GM23248 (cell line): Measurements from ENCODE around the gene PLXNB3. TPM values are rescaled to one million over a fixed set of nuclear protein-coding genes. Genes with fewer than 3 reads are reported as not detected.

ENCODE experiments used
- DNase-seq: peaks from one replicate; pipeline ENCODE4 v3.0.0-alpha.2; 2015
- H2AFZ ChIP-seq: fragments of 200-600 bp; sonication (generic); 2 replicates; pipeline ENCODE4 v1.6.1; 2016; ENCODE audit warnings: antibody characterized with exemption
- H3F3A ChIP-seq: fragments of 200-600 bp; sonication (generic); 2 replicates; pipeline ENCODE4 v1.6.1; 2016; ENCODE audit warnings: mild to moderate bottlenecking, antibody characterized with exemption, mixed run types; ENCODE audit not compliant: insufficient read depth
- H3K27ac ChIP-seq: fragments of 200-600 bp; sonication (generic); 2 replicates; pipeline ENCODE4 v1.5.1; 2016; ENCODE audit warnings: mild to moderate bottlenecking
- H3K27me3 ChIP-seq: fragments of 200-600 bp; sonication (generic); replicated peaks from 2 replicates; pipeline ENCODE4 v1.6.1; 2016; ENCODE audit warnings: mild to moderate bottlenecking; ENCODE audit not compliant: insufficient read depth
- H3K36me3 ChIP-seq: fragments of 200-600 bp; sonication (generic); 2 replicates; pipeline ENCODE4 v1.6.1; 2016; ENCODE audit warnings: low read depth, mild to moderate bottlenecking
- H3K4me1 ChIP-seq: fragments of 200-600 bp; sonication (generic); 2 replicates; pipeline ENCODE4 v1.6.1; 2016; ENCODE audit warnings: mild to moderate bottlenecking; ENCODE audit not compliant: insufficient read depth
- H3K4me2 ChIP-seq: fragments of 200-600 bp; sonication (generic); one replicate; pipeline ENCODE4 v1.6.1; 2016; ENCODE audit warnings: mild to moderate bottlenecking; ENCODE audit not compliant: unreplicated experiment
- H3K4me3 ChIP-seq: fragments of 200-600 bp; sonication (generic); 2 replicates; pipeline ENCODE4 v1.5.1; 2016; ENCODE audit warnings: mild to moderate bottlenecking
- H3K79me2 ChIP-seq: fragments of 200-600 bp; sonication (generic); 2 replicates; pipeline ENCODE4 v1.6.1; 2016; ENCODE audit warnings: mild to moderate bottlenecking; ENCODE audit not compliant: insufficient read depth
- H3K9ac ChIP-seq: fragments of 200-600 bp; sonication (generic); 2 replicates; pipeline ENCODE4 v1.6.1; 2016; ENCODE audit warnings: mild to moderate bottlenecking
- H3K9me2 ChIP-seq: fragments of 200-600 bp; sonication (generic); 2 replicates; pipeline ENCODE4 v1.6.1; 2016; ENCODE audit warnings: mixed run types, mild to moderate bottlenecking, moderate library complexity; ENCODE audit not compliant: insufficient read depth
- H3K9me3 ChIP-seq: fragments of 200-600 bp; sonication (generic); one replicate; pipeline ENCODE4 v1.6.1; 2017; ENCODE audit warnings: low read depth
- H4K20me1 ChIP-seq: fragments of 200-600 bp; sonication (generic); 2 replicates; pipeline ENCODE4 v1.6.0; 2016; ENCODE audit not compliant: insufficient read depth
- EZH2 ChIP-seq: fragments of 200-600 bp; sonication (generic); IDR thresholded peaks from 2 replicates; pipeline ENCODE4 v1.6.1; 2018; ENCODE audit warnings: antibody characterized with exemption, mild to moderate bottlenecking; ENCODE audit not compliant: insufficient read depth, poor library complexity, severe bottlenecking
- EZH2phosphoT487 ChIP-seq: fragments of 200-600 bp; sonication (generic); IDR thresholded peaks from 2 replicates; pipeline ENCODE4 v1.6.1; 2018; ENCODE audit warnings: antibody characterized with exemption, moderate library complexity, mild to moderate bottlenecking, low read depth; ENCODE audit not compliant: insufficient read depth
- WGBS, 2 experiments: methylation state at CpG; one replicate each; pipeline ENCODE4 v1.1.6; 2015 to 2017; ENCODE audit warnings: low lambda C conversion rate in 2 of 2, low coverage in 1 of 2; ENCODE audit errors: missing lambda C conversion rate in 2 of 2; 5-methylcytosine and 5-hydroxymethylcytosine counted together
- in situ Hi-C: fragments of 300-500 bp; cut with MboI; formaldehyde crosslinking; loops from 2 replicates; pipeline ENCODE4 v1.15.0; 2020
- polyA plus RNA-seq: library from polyadenylated mRNA; unstranded; fragments of >200 nt; fragmentation: Nextera tagmentation; extraction: Ambion mirVana; gene quantifications from 2 replicates; pipeline ENCODE4 v1.2.1, GENCODE V29; 2016
- total RNA-seq: library from RNA; depleted of rRNA; stranded (reverse); fragments of >200 nt; shearing (Covaris generic); gene quantifications from 2 replicates; pipeline ENCODE4 v1.2.3, GENCODE V29; 2014

PLXNB3 gene
- total and polyA plus RNA-seq, 2 experiments from 2014 or later: 8.8 to 12.5 TPM

DNA sequence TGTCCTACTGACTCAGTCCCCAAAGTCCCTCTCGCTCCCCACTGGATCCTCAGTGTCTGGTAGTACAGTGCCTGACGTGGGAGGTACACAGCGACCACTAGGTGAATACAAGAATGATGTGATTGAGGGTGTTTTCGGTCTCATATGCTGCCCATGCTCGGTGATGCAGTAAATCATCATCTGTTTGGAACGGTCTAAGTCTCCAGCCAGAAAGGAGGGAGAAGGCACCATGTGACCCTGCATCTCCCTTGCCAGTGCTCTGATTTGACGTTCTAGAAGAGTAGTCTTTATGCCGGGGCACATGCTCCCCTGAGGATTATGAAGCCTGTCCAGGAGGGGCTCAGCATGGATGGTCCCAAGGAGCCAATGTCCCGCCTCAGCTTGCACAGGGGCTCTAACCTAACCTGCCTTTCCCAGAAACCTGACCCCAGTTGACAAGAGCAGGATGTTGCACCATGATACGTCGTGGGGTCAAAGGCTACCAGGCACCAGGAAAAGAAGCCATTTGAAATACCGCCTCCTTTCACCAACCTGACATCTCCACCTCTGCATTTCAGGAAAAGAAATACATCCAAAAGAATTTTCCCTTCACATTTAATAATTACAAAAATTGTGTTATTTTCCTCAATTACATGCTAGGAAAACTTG lies 13.8 kb upstream of the PLXNB3 start:
- no peaks in the 10 kb centered on the region for H3F3A ChIP-seq
- no peaks in the 10 kb centered on the region for H3K36me3 ChIP-seq
- H4K20me1 ChIP-seq: no peaks in the 10 kb centered on the region
- H3K9me2 ChIP-seq: no peaks in the 10 kb centered on the region
- no peak overlapping the region for H3K4me3 ChIP-seq
- no peak for TF ChIP-seq EZH2phosphoT487
- TF ChIP-seq EZH2: no peak
- WGBS, 2 experiments: 85 to 89% methylated on average over 8 to 12 of the region's 12 CpGs
- no peak overlapping the region for H2AFZ ChIP-seq
- no peak for DNase-seq
- H3K9ac ChIP-seq: no peak overlapping the region
- no peak overlapping the region for H3K4me2 ChIP-seq
- no peaks in the 10 kb centered on the region for H3K27me3 ChIP-seq
- H3K4me1 ChIP-seq: no peaks in the 10 kb centered on the region
- in situ Hi-C loops: loop anchor here (10.0 kb wide), 1 partner anchor 185 kb away; the partner anchor contains the start of gene NAA10
- H3K9me3 ChIP-seq: no peaks in the 10 kb centered on the region
- H3K27ac ChIP-seq: no peak overlapping the region
- H3K79me2 ChIP-seq: no peaks in the 10 kb centered on the region

DNA sequence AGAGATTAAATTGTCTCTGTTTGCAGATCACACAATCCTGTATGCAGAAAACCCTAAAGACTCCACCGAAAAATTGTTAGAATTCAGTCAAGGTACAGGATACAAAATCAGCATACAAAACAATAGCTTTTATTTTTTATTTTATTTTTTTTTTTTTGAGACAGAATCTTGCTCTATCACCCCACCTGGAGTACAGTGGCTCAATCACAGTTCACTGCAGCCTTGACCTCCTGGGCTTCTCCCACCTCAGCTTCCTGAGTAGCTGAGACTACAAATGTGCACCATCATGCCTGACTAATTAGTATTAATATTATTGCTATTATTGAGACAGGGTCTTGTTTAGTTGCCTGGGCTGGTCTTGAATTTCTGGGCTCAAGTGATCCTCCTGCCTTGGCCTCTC lies 8.9 kb upstream of the PLXNB3 start:
- Histone ChIP-seq H3K4me3 (no peak overlapping the region), H3K27me3 (no peaks in the 10 kb centered on the region), H3K9me2 (no peaks in the 10 kb centered on the region), H3K4me2 (no peak overlapping the region), H3K9me3 (no peaks in the 10 kb centered on the region), H3K27ac (no peak overlapping the region), H2AFZ (no peak overlapping the region), H4K20me1 (no peaks in the 10 kb centered on the region), H3F3A (no peaks in the 10 kb centered on the region), H3K79me2 (no peaks in the 10 kb centered on the region), H3K36me3 (no peaks in the 10 kb centered on the region), H3K9ac (no peak overlapping the region), H3K4me1 (no peaks in the 10 kb centered on the region)
- TF ChIP-seq EZH2phosphoT487: no peak
- no peak for TF ChIP-seq EZH2
- in situ Hi-C loops: loop anchor here (10.0 kb wide), 1 partner anchor 180 kb away; the partner anchor contains the start of gene NAA10
- WGBS, 2 experiments: 33 to 42% methylated on average over 1 of the region's 1 CpG
- DNase-seq: no peak

DNA sequence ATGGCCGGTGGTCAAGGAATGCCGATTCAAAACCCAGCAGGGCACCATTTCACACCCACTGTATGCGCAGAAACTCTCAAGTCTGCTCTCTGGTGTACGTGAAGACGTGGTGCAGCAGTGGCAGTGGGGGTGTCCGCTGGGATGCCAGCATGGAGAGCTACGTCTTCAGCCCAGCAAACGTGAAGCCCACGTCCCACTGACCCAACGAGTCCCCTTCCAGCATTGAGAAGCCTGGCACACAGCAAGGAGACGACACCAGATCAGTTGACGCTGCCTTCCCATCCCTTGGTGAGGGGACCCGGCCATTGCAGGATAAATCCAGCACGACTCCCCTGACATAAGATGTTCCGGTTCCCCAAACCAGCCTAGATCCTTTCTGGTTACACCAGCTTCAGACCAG lies 2.2 kb upstream of the PLXNB3 start:
- no peaks in the 10 kb centered on the region for H3K9me2 ChIP-seq
- DNase-seq: no peak
- no peak overlapping the region for H2AFZ ChIP-seq
- H3K27me3 ChIP-seq: no peaks in the 10 kb centered on the region
- in situ Hi-C loops: no loop called here
- H3K79me2 ChIP-seq: peaks cover 11% of the 10 kb centered on the region
- no peaks in the 10 kb centered on the region for H4K20me1 ChIP-seq
- no peak for TF ChIP-seq EZH2phosphoT487
- TF ChIP-seq EZH2: no peak
- H3K9me3 ChIP-seq: no peaks in the 10 kb centered on the region
- no peak overlapping the region for H3K27ac ChIP-seq
- no peak overlapping the region for H3K9ac ChIP-seq
- no peak overlapping the region for H3K4me3 ChIP-seq
- no peak overlapping the region for H3K4me2 ChIP-seq
- 67 to 73% methylated on average over 8 to 13 of the region's 15 CpGs for WGBS, 2 experiments
- H3K36me3 ChIP-seq: no peaks in the 10 kb centered on the region
- no peaks in the 10 kb centered on the region for H3F3A ChIP-seq
- peaks cover 5% of the 10 kb centered on the region; the same call in 1 of the 2 replicates for H3K4me1 ChIP-seq

DNA sequence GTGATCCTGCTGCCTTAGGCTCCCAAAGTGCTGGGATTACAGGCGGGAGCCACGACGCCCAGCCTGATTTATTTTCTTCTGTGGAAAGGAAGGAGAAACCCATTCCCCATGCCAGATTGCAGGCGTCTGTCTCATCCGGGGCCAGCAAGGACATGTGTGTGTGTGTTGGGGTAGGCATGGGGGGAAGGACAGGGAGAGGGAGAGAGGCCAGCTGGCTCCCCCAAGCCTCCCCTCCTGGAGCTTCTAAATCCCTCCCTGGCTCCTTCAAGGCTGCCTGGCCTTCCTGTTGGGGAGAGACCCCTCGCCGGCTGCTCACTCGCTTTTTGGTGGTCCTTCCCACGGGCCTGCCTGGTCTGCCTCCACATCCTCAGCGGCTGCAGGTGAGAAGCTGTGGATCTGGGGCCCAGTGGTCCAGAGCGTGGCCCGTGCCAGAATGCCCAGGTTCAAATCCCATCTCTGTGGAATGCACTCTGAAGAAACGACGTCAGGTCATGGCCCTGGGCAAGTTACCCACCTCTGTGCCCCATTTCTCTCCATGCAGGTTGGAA lies 1.3 kb upstream of the PLXNB3 start:
- WGBS, 2 experiments: 77 to 78% methylated on average over 11 to 12 of the region's 14 CpGs
- no peaks in the 10 kb centered on the region for H3K9me3 ChIP-seq
- no peak overlapping the region for H2AFZ ChIP-seq
- H3K27ac ChIP-seq: no peak overlapping the region
- no peaks in the 10 kb centered on the region for H3K27me3 ChIP-seq
- H3K4me2 ChIP-seq: no peak overlapping the region
- H3K9me2 ChIP-seq: no peaks in the 10 kb centered on the region
- H3K79me2 ChIP-seq: peaks cover 11% of the 10 kb centered on the region
- no peaks in the 10 kb centered on the region for H4K20me1 ChIP-seq
- no peak for TF ChIP-seq EZH2phosphoT487
- no peak for TF ChIP-seq EZH2
- no peak for DNase-seq
- in situ Hi-C loops: no loop called here
- no peaks in the 10 kb centered on the region for H3F3A ChIP-seq
- peaks cover 5% of the 10 kb centered on the region; the same call in 1 of the 2 replicates for H3K4me1 ChIP-seq
- H3K36me3 ChIP-seq: no peaks in the 10 kb centered on the region
- H3K9ac ChIP-seq: no peak overlapping the region
- H3K4me3 ChIP-seq: no peak overlapping the region
